GM19463 (cell line): Measurements from ENCODE around the gene USP31.

ENCODE experiments used
- ATAC-seq: cut with Tn5 transposase; IDR thresholded peaks from one replicate; pipeline ENCODE4 v1.9.1; 2021; ENCODE audit warnings: mild to moderate bottlenecking, moderate library complexity; ENCODE audit not compliant: unreplicated experiment

Gene USP31

GRCh38 chr16:23025692-23026307 lies 123.5 kb downstream of the USP31 start:
- no peak for ATAC-seq

- ATAC-seq, result no peak
These were observed 125.2 kb downstream of the USP31 start for GRCh38 chr16:23024044-23024443.

DNA sequence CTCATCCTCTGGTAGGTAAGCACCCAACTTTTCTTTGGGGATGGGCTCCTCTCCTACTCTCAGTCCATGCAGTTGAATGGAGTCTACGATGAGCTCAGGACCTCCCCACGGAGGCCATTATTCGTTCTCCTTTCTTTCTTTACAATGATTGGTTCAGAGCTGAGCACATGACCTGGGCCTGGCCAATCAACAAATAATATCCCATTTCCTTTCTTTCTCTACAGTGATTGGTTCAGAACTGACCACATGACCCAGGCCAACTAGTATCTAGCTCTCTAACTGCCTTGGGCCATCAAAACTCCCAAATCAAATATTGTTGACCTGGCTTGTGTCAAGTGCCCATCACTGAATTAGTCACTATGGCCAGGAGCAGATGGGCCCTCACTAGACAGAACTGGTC lies 129.2 kb downstream of the USP31 start:
- no peak for ATAC-seq

- ATAC-seq, result no peak
These were observed 132.9 kb downstream of the USP31 start for GRCh38 chr16:23016368-23016767.

DNA sequence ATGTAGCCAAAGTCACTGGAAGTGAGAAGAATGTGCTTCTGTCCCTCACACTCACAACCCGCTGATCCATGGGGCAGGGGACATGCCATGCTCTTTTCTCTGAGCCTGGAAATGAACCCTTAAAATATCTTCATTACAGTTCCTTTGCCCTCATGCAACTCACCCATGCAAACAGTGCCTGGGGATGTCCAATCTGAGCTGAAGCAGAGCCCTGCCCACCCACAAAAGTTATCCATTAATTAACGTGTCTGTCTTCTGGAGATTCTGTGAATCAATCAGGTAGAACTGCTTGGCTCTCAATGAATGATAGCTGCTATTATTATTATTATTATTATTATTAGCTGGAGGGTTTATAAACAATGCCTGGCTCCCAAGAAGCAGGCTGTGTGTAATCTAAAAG lies 133.7 kb downstream of the USP31 start:
- ATAC-seq, result no peak

- no peak for ATAC-seq
These were observed 134.7 kb downstream of the USP31 start for GRCh38 chr16:23014592-23014991.
